ENCODE data around the gene ZRANB1. TPM values are rescaled to one million over a fixed set of nuclear protein-coding genes. Genes with fewer than 3 reads are reported as not detected.
A peak's percentile ranks its signal among the peaks of the same experiment; 100 is the strongest.

ZRANB1 gene
- total and polyA plus RNA-seq, 2 experiments from 2014 or later, result 6.6 to 21.9 TPM

GRCh38 chr10:125035136-125035535 is 93.2 kb downstream of the ZRANB1 start:
- Histone ChIP-seq H3K27ac (peak overlapping the region; percentile 71), H3K9ac (peak overlapping the region; percentile 52), H3K36me3 (ENCODE audit: low read depth) (no peaks in the 10 kb centered on the region), H2AFZ (no peak overlapping the region), H3F3A (ENCODE audit: insufficient read depth) (peaks cover 26% of the 10 kb centered on the region; the same call in 1 of the 2 replicates), H3K4me2 (ENCODE audit: unreplicated experiment) (peak overlapping the region; percentile 46), H3K27me3 (replicated peaks; ENCODE audit: insufficient read depth) (no peaks in the 10 kb centered on the region), H3K4me3 (peak overlapping the region; percentile 20), H4K20me1 (ENCODE audit: insufficient read depth) (no peaks in the 10 kb centered on the region), H3K9me2 (ENCODE audit: insufficient read depth) (no peaks in the 10 kb centered on the region), H3K79me2 (ENCODE audit: insufficient read depth) (peaks cover 96% of the 10 kb centered on the region), H3K9me3 (ENCODE audit: low read depth) (no peaks in the 10 kb centered on the region), H3K4me1 (ENCODE audit: insufficient read depth) (peaks cover 29% of the 10 kb centered on the region)
- WGBS, 2 experiments (ENCODE audit: low coverage in 1 of 2, low lambda C conversion rate in 2 of 2, missing lambda C conversion rate in 2 of 2), result 40 to 48% methylated on average over 11 of the region's 11 CpGs
- in situ Hi-C loops (cut with MboI), result loop anchor here (25.0 kb wide), 1 partner anchor 677 kb away; the partner anchor contains the start of gene EDRF1
- DNase-seq, result peak; percentile 84
- TF ChIP-seq EZH2phosphoT487 (IDR thresholded peaks at IDR 0.05; ENCODE audit: insufficient read depth, low read depth) (no peak), EZH2 (IDR thresholded peaks at IDR 0.05; ENCODE audit: insufficient read depth, poor library complexity, severe bottlenecking) (no peak)

DNA sequence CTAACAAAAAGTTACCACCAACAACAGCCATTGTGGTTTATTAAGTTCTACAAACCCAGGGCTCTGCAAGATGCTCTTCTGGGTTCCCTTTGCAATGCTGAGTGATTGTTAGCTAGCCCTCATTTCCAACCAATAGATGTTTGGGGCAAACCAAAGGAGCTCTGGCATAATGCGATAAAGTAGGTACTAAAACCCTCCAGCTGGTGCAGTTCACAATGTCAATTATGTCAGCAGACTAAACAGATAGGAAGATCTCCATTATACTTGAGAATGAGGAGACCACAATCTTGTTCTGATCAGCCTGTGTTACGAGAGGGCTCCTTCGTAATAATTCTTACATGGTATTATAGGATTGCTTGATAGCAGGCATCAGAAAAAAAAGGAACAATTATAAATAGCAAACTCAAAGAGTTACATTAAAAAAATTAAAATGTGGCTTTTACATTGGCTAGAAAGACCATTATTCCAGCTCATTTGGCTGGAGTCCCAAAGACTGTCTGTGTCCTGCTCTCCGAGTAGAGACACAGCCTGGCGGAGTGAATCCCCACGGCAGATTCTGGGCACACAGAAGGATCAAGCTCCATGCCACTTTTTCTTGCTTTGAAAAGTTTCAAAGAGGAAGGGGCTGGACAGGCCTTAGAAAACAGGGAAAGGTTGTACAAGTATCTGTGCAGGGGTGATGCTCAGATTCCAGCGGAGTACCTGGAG is 93.8 kb downstream of the ZRANB1 start:
- peak overlapping the region; percentile 71 for H3K27ac ChIP-seq
- no peaks in the 10 kb centered on the region for H3K9me3 ChIP-seq (ENCODE audit: low read depth)
- peaks cover 96% of the 10 kb centered on the region for H3K79me2 ChIP-seq (ENCODE audit: insufficient read depth)
- H3K9ac ChIP-seq, result peak overlapping the region; percentile 52
- peaks cover 26% of the 10 kb centered on the region; the same call in 1 of the 2 replicates for H3F3A ChIP-seq (ENCODE audit: insufficient read depth)
- 79 to 84% methylated on average over 7 of the region's 7 CpGs for WGBS, 2 experiments (ENCODE audit: low coverage in 1 of 2, low lambda C conversion rate in 2 of 2, missing lambda C conversion rate in 2 of 2)
- no peak for DNase-seq
- H3K36me3 ChIP-seq (ENCODE audit: low read depth), result no peaks in the 10 kb centered on the region
- in situ Hi-C loops (cut with MboI), result loop anchor here (25.0 kb wide), 1 partner anchor 677 kb away; the partner anchor contains the start of gene EDRF1
- H4K20me1 ChIP-seq (ENCODE audit: insufficient read depth), result no peaks in the 10 kb centered on the region
- H3K27me3 ChIP-seq (replicated peaks; ENCODE audit: insufficient read depth), result no peaks in the 10 kb centered on the region
- no peak overlapping the region for H2AFZ ChIP-seq
- peak overlapping the region; percentile 46 for H3K4me2 ChIP-seq (ENCODE audit: unreplicated experiment)
- peaks cover 29% of the 10 kb centered on the region for H3K4me1 ChIP-seq (ENCODE audit: insufficient read depth)
- peak overlapping the region; percentile 20; the same call in 1 of the 2 replicates for H3K4me3 ChIP-seq
- TF ChIP-seq EZH2 (IDR thresholded peaks at IDR 0.05; ENCODE audit: insufficient read depth, poor library complexity, severe bottlenecking) (no peak), EZH2phosphoT487 (IDR thresholded peaks at IDR 0.05; ENCODE audit: insufficient read depth, low read depth) (no peak)
- no peaks in the 10 kb centered on the region for H3K9me2 ChIP-seq (ENCODE audit: insufficient read depth)

GRCh38 chr10:125037145-125037877 is 95.4 kb downstream of the ZRANB1 start:
- peak; percentile 54 for DNase-seq
- H4K20me1 ChIP-seq (ENCODE audit: insufficient read depth), result no peaks in the 10 kb centered on the region
- no peak overlapping the region for H3K9ac ChIP-seq
- no peaks in the 10 kb centered on the region for H3K9me3 ChIP-seq (ENCODE audit: low read depth)
- TF ChIP-seq EZH2phosphoT487 (IDR thresholded peaks at IDR 0.05; ENCODE audit: insufficient read depth, low read depth) (no peak), EZH2 (IDR thresholded peaks at IDR 0.05; ENCODE audit: insufficient read depth, poor library complexity, severe bottlenecking) (no peak)
- in situ Hi-C loops (cut with MboI), result loop anchor here (25.0 kb wide), 1 partner anchor 675 kb away; the partner anchor contains the start of gene EDRF1
- peaks cover 26% of the 10 kb centered on the region; the same call in 1 of the 2 replicates for H3F3A ChIP-seq (ENCODE audit: insufficient read depth)
- H3K9me2 ChIP-seq (ENCODE audit: insufficient read depth), result no peaks in the 10 kb centered on the region
- H3K4me3 ChIP-seq, result no peak overlapping the region
- H3K27me3 ChIP-seq (replicated peaks; ENCODE audit: insufficient read depth), result no peaks in the 10 kb centered on the region
- H3K27ac ChIP-seq, result no peak overlapping the region
- peaks cover 96% of the 10 kb centered on the region for H3K79me2 ChIP-seq (ENCODE audit: insufficient read depth)
- no peak overlapping the region for H3K4me2 ChIP-seq (ENCODE audit: unreplicated experiment)
- WGBS, 2 experiments (ENCODE audit: low coverage in 1 of 2, low lambda C conversion rate in 2 of 2, missing lambda C conversion rate in 2 of 2), result 90 to 95% methylated on average over 8 of the region's 8 CpGs
- peaks cover 29% of the 10 kb centered on the region for H3K4me1 ChIP-seq (ENCODE audit: insufficient read depth)
- H3K36me3 ChIP-seq (ENCODE audit: low read depth), result no peaks in the 10 kb centered on the region
- H2AFZ ChIP-seq, result no peak overlapping the region

Small RNA genes lying within 50 kb of the gene (microRNA-seq; reads per million reads assigned to microRNA genes)
- not detected for gene MIR4296 (ENCODE audit: borderline number of aligned reads)

Small RNA genes lying within 50 kb of the gene (small RNA-seq; reads per million reads assigned to genes)
- gene MIR4296 (ENCODE audit: low read depth, low replicate concordance), result not detected

Other genes with a start within 250 kb of the ZRANB1 start
- gene FAM53B, start 197.7 kb upstream of the ZRANB1 start, total RNA-seq (2014; rRNA removed; shearing (Covaris generic)), result 10.1 TPM in 2 replicates
- 2.1 and 2.7 TPM in 2 replicates for gene FAM53B, start 197.7 kb upstream of the ZRANB1 start, polyA plus RNA-seq (2016; fragmentation: Nextera tagmentation; extraction: Ambion mirVana)
- 19.6 and 24.0 TPM in 2 replicates for gene EEF1AKMT2, start 150.2 kb upstream of the ZRANB1 start, total RNA-seq (2014; rRNA removed; shearing (Covaris generic))
- gene EEF1AKMT2, start 150.2 kb upstream of the ZRANB1 start, polyA plus RNA-seq (2016; fragmentation: Nextera tagmentation; extraction: Ambion mirVana), result 25.4 and 27.4 TPM in 2 replicates
- gene ABRAXAS2, start 140.3 kb upstream of the ZRANB1 start, total RNA-seq (2014; rRNA removed; shearing (Covaris generic)), result 11.8 and 13.5 TPM in 2 replicates
- gene ABRAXAS2, start 140.3 kb upstream of the ZRANB1 start, polyA plus RNA-seq (2016; fragmentation: Nextera tagmentation; extraction: Ambion mirVana), result 13.2 and 14.5 TPM in 2 replicates
- gene CTBP2, start 218.4 kb downstream of the ZRANB1 start, total RNA-seq (2014; rRNA removed; shearing (Covaris generic)), result 59.3 and 65.5 TPM in 2 replicates
- gene CTBP2, start 218.4 kb downstream of the ZRANB1 start, polyA plus RNA-seq (2016; fragmentation: Nextera tagmentation; extraction: Ambion mirVana), result 52.0 and 54.5 TPM in 2 replicates

All from GM23248 (cell line).